ENCODE results near the gene MYH14. TPM values are rescaled to one million over a fixed set of nuclear protein-coding genes. Genes with fewer than 3 reads are reported as not detected.

Gene MYH14
- total and polyA plus RNA-seq, 2 of the 8 experiments (the other 6 are each of a cell fraction or from before 2014, with no cell fraction given): 17.3 to 28.6 TPM

DNA sequence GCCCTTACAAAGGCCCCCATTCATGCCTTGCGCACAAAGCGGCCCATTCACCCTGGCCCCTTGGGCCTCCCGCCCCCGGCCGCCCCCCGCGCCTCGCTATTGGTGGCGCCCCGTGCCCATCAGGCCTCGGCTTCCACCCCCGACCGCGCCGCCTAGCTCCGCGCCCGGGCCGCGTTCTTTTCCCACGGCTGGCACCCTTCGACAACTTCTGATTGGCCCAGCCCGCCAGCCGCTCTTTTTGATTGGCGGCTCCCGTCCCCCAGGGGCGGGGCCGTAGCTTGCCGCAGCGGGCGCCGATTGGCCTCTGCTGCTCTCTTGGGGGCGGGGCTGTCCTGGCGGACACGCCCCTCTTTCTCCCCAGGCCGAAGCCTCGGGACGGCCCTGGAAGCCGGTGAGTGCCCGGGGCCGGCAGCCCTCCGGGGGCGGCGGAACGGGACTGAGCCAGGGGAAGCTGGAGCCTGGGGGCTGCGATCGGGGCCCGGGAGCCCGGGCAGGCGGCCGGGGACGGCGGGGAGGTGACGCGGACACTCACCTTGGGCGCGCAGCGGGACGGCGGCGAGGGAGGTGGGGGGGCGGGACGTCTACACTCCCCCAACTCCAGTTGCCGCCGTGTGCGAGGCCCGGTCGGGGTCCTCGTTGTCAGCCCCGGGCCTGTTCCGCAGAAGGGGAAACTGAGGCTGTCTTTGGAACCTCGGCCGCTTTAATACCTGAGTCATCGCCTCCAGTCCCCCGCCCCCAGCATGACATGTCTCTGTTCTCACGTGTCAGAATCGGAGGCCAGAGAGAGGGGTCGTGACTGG, at the start of gene MYH14 (continued):
- TF ChIP-seq RXRA (IDR thresholded peaks at IDR 0.05; ENCODE audit: insufficient read depth, low read depth, low read length) (no peak), SIN3A (conservative IDR thresholded peaks at IDR 0.05 in 1 of 2, IDR thresholded peaks at IDR 0.05 in 1 of 2; ENCODE audit: low read depth in 1 of 2, low read length in 2 of 2) (0 out of 4 replicates have a peak, but pooled peaks of 1 of the 2 experiments have one; percentile 9), CBX5 (IDR thresholded peaks at IDR 0.05; ENCODE audit: low read depth, low read length) (no peak), KDM5A (IDR thresholded peaks at IDR 0.05; ENCODE audit: low read length) (no peak), SIX5 (IDR thresholded peaks at IDR 0.05; ENCODE audit: low read depth, low read length) (no peak), HDAC2 (IDR thresholded peaks at IDR 0.05; ENCODE audit: borderline replicate concordance in 1 of 2, low read depth in 2 of 2, low read length in 2 of 2) (0 out of 4 replicates have a peak, but pooled peaks of 1 of the 2 experiments have one; percentile 17), TEAD4 (IDR thresholded peaks at IDR 0.05; ENCODE audit: low read depth, low read length) (no peak), BCL11A (IDR thresholded peaks at IDR 0.05; ENCODE audit: low read depth in 2 of 2, low read length in 2 of 2) (no peak)
- TF ChIP-seq, protein P1, sequence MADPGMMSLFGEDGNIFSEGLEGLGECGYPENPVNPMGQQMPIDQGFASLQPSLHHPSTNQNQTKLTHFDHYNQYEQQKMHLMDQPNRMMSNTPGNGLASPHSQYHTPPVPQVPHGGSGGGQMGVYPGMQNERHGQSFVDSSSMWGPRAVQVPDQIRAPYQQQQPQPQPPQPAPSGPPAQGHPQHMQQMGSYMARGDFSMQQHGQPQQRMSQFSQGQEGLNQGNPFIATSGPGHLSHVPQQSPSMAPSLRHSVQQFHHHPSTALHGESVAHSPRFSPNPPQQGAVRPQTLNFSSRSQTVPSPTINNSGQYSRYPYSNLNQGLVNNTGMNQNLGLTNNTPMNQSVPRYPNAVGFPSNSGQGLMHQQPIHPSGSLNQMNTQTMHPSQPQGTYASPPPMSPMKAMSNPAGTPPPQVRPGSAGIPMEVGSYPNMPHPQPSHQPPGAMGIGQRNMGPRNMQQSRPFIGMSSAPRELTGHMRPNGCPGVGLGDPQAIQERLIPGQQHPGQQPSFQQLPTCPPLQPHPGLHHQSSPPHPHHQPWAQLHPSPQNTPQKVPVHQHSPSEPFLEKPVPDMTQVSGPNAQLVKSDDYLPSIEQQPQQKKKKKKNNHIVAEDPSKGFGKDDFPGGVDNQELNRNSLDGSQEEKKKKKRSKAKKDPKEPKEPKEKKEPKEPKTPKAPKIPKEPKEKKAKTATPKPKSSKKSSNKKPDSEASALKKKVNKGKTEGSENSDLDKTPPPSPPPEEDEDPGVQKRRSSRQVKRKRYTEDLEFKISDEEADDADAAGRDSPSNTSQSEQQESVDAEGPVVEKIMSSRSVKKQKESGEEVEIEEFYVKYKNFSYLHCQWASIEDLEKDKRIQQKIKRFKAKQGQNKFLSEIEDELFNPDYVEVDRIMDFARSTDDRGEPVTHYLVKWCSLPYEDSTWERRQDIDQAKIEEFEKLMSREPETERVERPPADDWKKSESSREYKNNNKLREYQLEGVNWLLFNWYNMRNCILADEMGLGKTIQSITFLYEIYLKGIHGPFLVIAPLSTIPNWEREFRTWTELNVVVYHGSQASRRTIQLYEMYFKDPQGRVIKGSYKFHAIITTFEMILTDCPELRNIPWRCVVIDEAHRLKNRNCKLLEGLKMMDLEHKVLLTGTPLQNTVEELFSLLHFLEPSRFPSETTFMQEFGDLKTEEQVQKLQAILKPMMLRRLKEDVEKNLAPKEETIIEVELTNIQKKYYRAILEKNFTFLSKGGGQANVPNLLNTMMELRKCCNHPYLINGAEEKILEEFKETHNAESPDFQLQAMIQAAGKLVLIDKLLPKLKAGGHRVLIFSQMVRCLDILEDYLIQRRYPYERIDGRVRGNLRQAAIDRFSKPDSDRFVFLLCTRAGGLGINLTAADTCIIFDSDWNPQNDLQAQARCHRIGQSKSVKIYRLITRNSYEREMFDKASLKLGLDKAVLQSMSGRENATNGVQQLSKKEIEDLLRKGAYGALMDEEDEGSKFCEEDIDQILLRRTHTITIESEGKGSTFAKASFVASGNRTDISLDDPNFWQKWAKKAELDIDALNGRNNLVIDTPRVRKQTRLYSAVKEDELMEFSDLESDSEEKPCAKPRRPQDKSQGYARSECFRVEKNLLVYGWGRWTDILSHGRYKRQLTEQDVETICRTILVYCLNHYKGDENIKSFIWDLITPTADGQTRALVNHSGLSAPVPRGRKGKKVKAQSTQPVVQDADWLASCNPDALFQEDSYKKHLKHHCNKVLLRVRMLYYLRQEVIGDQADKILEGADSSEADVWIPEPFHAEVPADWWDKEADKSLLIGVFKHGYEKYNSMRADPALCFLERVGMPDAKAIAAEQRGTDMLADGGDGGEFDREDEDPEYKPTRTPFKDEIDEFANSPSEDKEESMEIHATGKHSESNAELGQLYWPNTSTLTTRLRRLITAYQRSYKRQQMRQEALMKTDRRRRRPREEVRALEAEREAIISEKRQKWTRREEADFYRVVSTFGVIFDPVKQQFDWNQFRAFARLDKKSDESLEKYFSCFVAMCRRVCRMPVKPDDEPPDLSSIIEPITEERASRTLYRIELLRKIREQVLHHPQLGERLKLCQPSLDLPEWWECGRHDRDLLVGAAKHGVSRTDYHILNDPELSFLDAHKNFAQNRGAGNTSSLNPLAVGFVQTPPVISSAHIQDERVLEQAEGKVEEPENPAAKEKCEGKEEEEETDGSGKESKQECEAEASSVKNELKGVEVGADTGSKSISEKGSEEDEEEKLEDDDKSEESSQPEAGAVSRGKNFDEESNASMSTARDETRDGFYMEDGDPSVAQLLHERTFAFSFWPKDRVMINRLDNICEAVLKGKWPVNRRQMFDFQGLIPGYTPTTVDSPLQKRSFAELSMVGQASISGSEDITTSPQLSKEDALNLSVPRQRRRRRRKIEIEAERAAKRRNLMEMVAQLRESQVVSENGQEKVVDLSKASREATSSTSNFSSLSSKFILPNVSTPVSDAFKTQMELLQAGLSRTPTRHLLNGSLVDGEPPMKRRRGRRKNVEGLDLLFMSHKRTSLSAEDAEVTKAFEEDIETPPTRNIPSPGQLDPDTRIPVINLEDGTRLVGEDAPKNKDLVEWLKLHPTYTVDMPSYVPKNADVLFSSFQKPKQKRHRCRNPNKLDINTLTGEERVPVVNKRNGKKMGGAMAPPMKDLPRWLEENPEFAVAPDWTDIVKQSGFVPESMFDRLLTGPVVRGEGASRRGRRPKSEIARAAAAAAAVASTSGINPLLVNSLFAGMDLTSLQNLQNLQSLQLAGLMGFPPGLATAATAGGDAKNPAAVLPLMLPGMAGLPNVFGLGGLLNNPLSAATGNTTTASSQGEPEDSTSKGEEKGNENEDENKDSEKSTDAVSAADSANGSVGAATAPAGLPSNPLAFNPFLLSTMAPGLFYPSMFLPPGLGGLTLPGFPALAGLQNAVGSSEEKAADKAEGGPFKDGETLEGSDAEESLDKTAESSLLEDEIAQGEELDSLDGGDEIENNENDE (IDR thresholded peaks at IDR 0.05; ENCODE audit: insufficient replicate concordance, low read length): no peak
